Psoas muscle (tissue), 8 donors: ENCODE data around the gene MUC6. TPM values are rescaled to one million over a fixed set of nuclear protein-coding genes. Genes with fewer than 3 reads are reported as not detected.

Source experiments
- ATAC-seq, 4 donors: fragments of 200-7000 bp; cut with Tn5 transposase; one replicate each; pipeline ENCODE4 v1.9.1; 2020; ENCODE audit warnings: moderate library complexity in 3 of 4, mild to moderate bottlenecking in 2 of 4
- DNase-seq, 2 donors: peaks; one replicate each; pipeline ENCODE4 v3.0.0-alpha.2; 2020
- H3K27ac ChIP-seq: fragments of 200-600 bp; one replicate; pipeline ENCODE4 v1.8.0; 2022
- H3K27me3 ChIP-seq, 3 donors: fragments of 200-600 bp in 1 of 3; one replicate each; pipeline versions ENCODE4 v1.6.1 to v1.8.0; 2013 to 2022; ENCODE audit warnings: low read length in 2 of 3, mild to moderate bottlenecking in 2 of 3, moderate library complexity in 1 of 3; ENCODE audit not compliant: insufficient read depth in 3 of 3
- H3K36me3 ChIP-seq, 2 donors: fragments of 200-600 bp in 1 of 2; one replicate each; pipeline versions ENCODE4 v1.6.1 to v1.8.0; 2013 to 2022; ENCODE audit warnings: low read depth in 1 of 2, mild to moderate bottlenecking in 1 of 2, moderate library complexity in 1 of 2; ENCODE audit not compliant: insufficient read depth in 1 of 2
- H3K4me1 ChIP-seq: fragments of 200-600 bp; one replicate; pipeline ENCODE4 v1.8.0; 2022
- H3K4me3 ChIP-seq: fragments of 200-600 bp; one replicate; pipeline ENCODE4 v1.8.0; 2022; ENCODE audit warnings: mild to moderate bottlenecking
- H3K9me3 ChIP-seq: fragments of 200-600 bp; one replicate; pipeline ENCODE4 v1.8.0; 2022
- CTCF ChIP-seq: fragments of 200-600 bp; IDR thresholded peaks from one replicate; pipeline ENCODE4 v1.8.0; 2022; ENCODE audit warnings: antibody characterized with exemption
- WGBS, 3 donors: extraction: QIAGEN DNeasy Blood & Tissue Kit; methylation state at CpG; one replicate each; pipeline versions ENCODE4 v1.1.6 to v1.1.7; 2013; 5-methylcytosine and 5-hydroxymethylcytosine counted together
- intact Hi-C, 2 donors: fragments of 100-400 bp; cut with DNase I; formaldehyde crosslinking; loops; one replicate each; pipeline versions ENCODE4 v1.11.0 to v1.14.2; 2022
- polyA plus RNA-seq, 3 donors: library from polyadenylated mRNA; stranded (reverse); fragments of 200-250 nt; gene quantifications; one replicate each; pipeline ENCODE4 v1.2.3, GENCODE V29; 2013
- total RNA-seq, 4 donors: library from RNA; stranded (reverse); fragmentation: NEBNext Ultra II Directional in 2 of 4; extraction: Animal tissue kit (Norgen Biotek cat#: 25700) in 2 of 4; gene quantifications; one replicate each; pipeline versions ENCODE4 v1.2.1 to v1.2.4, GENCODE V29; 2021 to 2023
- donor health status: healthy with polysubstance abuse.
- donor health status: DM: no; HTN: no; CAD: no; lungs with moderate emphysema.
- donor health status: Bipolar disorder and iron deficiency.
- donor health status: healthy.
- donor health status: DM: yes; HTN: yes; CAD: no.
- donor health status: DM: no; HTN: no; CAD: no.
- donor health status: DM: no; HTN: no; CAD: no.
- donor health status: DM: yes; HTN: yes; CAD: no.

MUC6 gene
- total and polyA plus RNA-seq, 7 donors: under 0.01 to 0.04 (median 0.01) TPM; not detected in 4

GRCh38 chr11:1028616-1029015 lies 7.9 kb downstream of the MUC6 start:
- Histone ChIP-seq H3K27me3 (no peaks in the 10 kb centered on the region), H3K4me3 (no peak overlapping the region), H3K36me3 (no peaks in the 10 kb centered on the region), H3K4me1 (no peaks in the 10 kb centered on the region), H3K9me3 (no peaks in the 10 kb centered on the region), H3K27ac (no peak overlapping the region)
- WGBS, 3 donors: 66 to 82% (median 80%) methylated on average over 14 of the region's 14 CpGs
- ATAC-seq (no peak), DNase-seq (no peak)
- TF ChIP-seq CTCF: no peak
- intact Hi-C loops: no loop called here

GRCh38 chr11:1028291-1028540 lies 8.3 kb downstream of the MUC6 start:
- ATAC-seq (no peak), DNase-seq (no peak)
- intact Hi-C loops: no loop called here
- Histone ChIP-seq H3K27me3 (no peaks in the 10 kb centered on the region), H3K27ac (no peak overlapping the region), H3K36me3 (no peaks in the 10 kb centered on the region), H3K9me3 (no peaks in the 10 kb centered on the region), H3K4me3 (no peak overlapping the region), H3K4me1 (no peaks in the 10 kb centered on the region)
- 70 to 83% (median 74%) methylated on average over 14 to 17 of the region's 17 CpGs for WGBS, 3 donors
- TF ChIP-seq CTCF: no peak

- H3K36me3 ChIP-seq: no peaks in the 10 kb centered on the region
- no peak overlapping the region for H3K4me3 ChIP-seq
- H3K9me3 ChIP-seq: no peaks in the 10 kb centered on the region
- 77 to 83% (median 81%) methylated on average over 35 to 36 of the region's 36 CpGs for WGBS, 3 donors
- H3K27me3 ChIP-seq: no peaks in the 10 kb centered on the region
- ATAC-seq: no peak
- intact Hi-C loops: no loop called here
- no peaks in the 10 kb centered on the region for H3K4me1 ChIP-seq
- no peak overlapping the region for H3K27ac ChIP-seq
- no peak for DNase-seq
- TF ChIP-seq CTCF: no peak
Measured at GRCh38 chr11:1027483-1028290, 8.8 kb downstream of the MUC6 start.

GRCh38 chr11:1026641-1027482 lies 9.7 kb downstream of the MUC6 start:
- 82 to 88% (median 84%) methylated on average over 44 to 46 of the region's 46 CpGs for WGBS, 3 donors
- H3K27ac ChIP-seq: no peak overlapping the region
- no peaks in the 10 kb centered on the region for H3K27me3 ChIP-seq

More at GRCh38 chr11:1026641-1027482, 9.7 kb downstream of the MUC6 start:
- Histone ChIP-seq H3K4me1 (no peaks in the 10 kb centered on the region), H3K4me3 (no peak overlapping the region), H3K9me3 (no peaks in the 10 kb centered on the region), H3K36me3 (no peaks in the 10 kb centered on the region)
- intact Hi-C loops: no loop called here
- DNase-seq: no peak
- ATAC-seq: no peak
- TF ChIP-seq CTCF: no peak
